ENCODE measurements around the gene PADI3. TPM values are rescaled to one million over a fixed set of nuclear protein-coding genes. Genes with fewer than 3 reads are reported as not detected.

PADI3 gene
- not detected in 2 replicates for total RNA-seq

GRCh38 chr1:17248781-17249180 is at the start of gene PADI3:
Gene PADI3, plus strand, starts transcription at chr1:17249098. Its CDS starts 40 bp downstream, at chr1:17249138.

GRCh38 chr1:17204546-17205440 is 44.1 kb upstream of the PADI3 start, which contains the start of gene PADI1:
Gene PADI1, plus strand, starts transcription at chr1:17205128. Its CDS starts 90 bp downstream, at chr1:17205218.

GRCh38 chr1:17307946-17308345 is 59.0 kb downstream of the PADI3 start, which contains the start of gene PADI4:
Gene PADI4, plus strand, starts transcription at chr1:17308197. Its CDS starts 26 bp downstream, at chr1:17308223.

Other genes with a start within 250 kb of the PADI3 start
- gene ATP13A2, start 237.2 kb upstream of the PADI3 start, total RNA-seq = 57.7 and 64.5 TPM in 2 replicates
- gene SDHB, start 195.1 kb upstream of the PADI3 start, total RNA-seq = 163 and 185 TPM in 2 replicates
- gene PADI2, start 129.6 kb upstream of the PADI3 start, total RNA-seq = 0.05 and 0.13 TPM in 2 replicates
- gene PADI1, start 44.0 kb upstream of the PADI3 start, total RNA-seq = 0.05 TPM in 1 of 2 replicates, not detected in the other
- not detected in 2 replicates for gene PADI4, start 59.1 kb downstream of the PADI3 start, total RNA-seq
- not detected in 2 replicates for gene PADI6, start 123.1 kb downstream of the PADI3 start, total RNA-seq
- 65.0 and 67.2 TPM in 2 replicates for gene RCC2, start 190.6 kb downstream of the PADI3 start, total RNA-seq

Data from mammary microvascular endothelial cell (primary cell).